A549 (cell line): ENCODE results near the gene DENND10. TPM values are rescaled to one million over a fixed set of nuclear protein-coding genes. Genes with fewer than 3 reads are reported as not detected.

ENCODE experiments used
- ATAC-seq, 2 experiments: fragments of 200-7000 bp in 1 of 2; fragments of >200 bp in 1 of 2; cut with Nextera tagmentation in 1 of 2; cut with Tn5 transposase in 1 of 2; 3 replicates each; pipeline versions ENCODE4 v1.8.0 to v1.9.1; 2018 to 2020; ENCODE audit warnings: mild to moderate bottlenecking in 1 of 2, moderate library complexity in 1 of 2
- CTCF ChIA-PET: fragments of 300-600 bp; sonication (Branson Sonifier 250); formaldehyde crosslinking; extraction: SDS; loops from one replicate; lab custom pipeline; 2021; ENCODE audit warnings: antibody characterized with exemption, inconsistent platforms; lab: Yijun Ruan, JAX
- POLR2A ChIA-PET: fragments of 350-600 bp; formaldehyde crosslinking; extraction: SDS; loops from one replicate; lab custom pipeline; 2021; ENCODE audit warnings: antibody characterized with exemption, inconsistent platforms; lab: Yijun Ruan, JAX
- DNase-seq, 2 experiments: peaks; one replicate each; pipeline versions ENCODE4 v3.0.0 to v3.0.0-alpha.2; 2011 to 2016; ENCODE audit warnings: low read depth in 1 of 2, low spot score in 1 of 2
- FAIRE-seq: peaks from 2 replicates; lab custom pipeline; 2011; peaks lifted over from hg19 to GRCh38; lab: Jason Lieb, UNC
- H3K27ac ChIP-seq, 2 experiments: fragments of >200 bp; sonication (Bioruptor Twin); formaldehyde crosslinking; 3 replicates each; pipeline ENCODE4 v1.5.1; 2016 to 2017
- H3K4me1 ChIP-seq: fragments of >200 bp; sonication (Bioruptor Twin); formaldehyde crosslinking; 3 replicates; pipeline ENCODE4 v1.6.1; 2016
- H3K4me2 ChIP-seq: fragments of >200 bp; sonication (Bioruptor Twin); formaldehyde crosslinking; 3 replicates; pipeline ENCODE4 v1.6.1; 2016
- H3K4me3 ChIP-seq: fragments of >200 bp; sonication (Bioruptor Twin); formaldehyde crosslinking; 3 replicates; pipeline ENCODE4 v1.5.1; 2016
- H3K9me3 ChIP-seq: fragments of >200 bp; sonication (Bioruptor Twin); formaldehyde crosslinking; 3 replicates; pipeline ENCODE4 v1.6.1; 2016
- BHLHE40 ChIP-seq: IDR thresholded peaks from 2 replicates; pipeline ENCODE4 v1.6.1; 2012; ENCODE audit warnings: low read depth, low read length, inconsistent platforms
- CBX2 ChIP-seq: fragments of 200-600 bp; sonication (generic); IDR thresholded peaks from 2 replicates; pipeline ENCODE4 v1.6.1; 2016; ENCODE audit warnings: low read depth, mild to moderate bottlenecking, borderline replicate concordance
- CBX8 ChIP-seq: fragments of 200-600 bp; sonication (generic); IDR thresholded peaks from 2 replicates; pipeline ENCODE4 v1.6.1; 2016
- CEBPB ChIP-seq, 2 experiments: fragments of >200 bp in 1 of 2; sonication (Bioruptor Twin) in 1 of 2; formaldehyde crosslinking in 1 of 2; IDR thresholded peaks; 2 replicates each; pipeline ENCODE4 v1.6.1; 2012 to 2016
- CHD2 ChIP-seq: fragments of 150-350 bp; IDR thresholded peaks from 2 replicates; pipeline ENCODE4 v1.6.1; 2014; ENCODE audit warnings: low read length; ENCODE audit not compliant: partially characterized antibody
- CHD4 ChIP-seq: fragments of 200-600 bp; sonication (generic); IDR thresholded peaks from 2 replicates; pipeline ENCODE4 v1.6.1; 2016; ENCODE audit warnings: antibody characterized with exemption, mild to moderate bottlenecking, borderline replicate concordance
- GATA3 ChIP-seq: IDR thresholded peaks from 2 replicates; pipeline ENCODE4 v1.6.1; 2012; ENCODE audit warnings: borderline replicate concordance
- HDAC2 ChIP-seq: fragments of 200-600 bp; sonication (generic); IDR thresholded peaks from 2 replicates; pipeline ENCODE4 v1.6.1; 2016
- HEYL ChIP-seq: fragments of 250-450 bp; sonication (Bioruptor Pico); IDR thresholded peaks from 2 replicates; pipeline ENCODE4 v1.8.0; 2021; ENCODE audit warnings: mild to moderate bottlenecking, moderate library complexity
- HOXA7 ChIP-seq: fragments of 250-450 bp; sonication (Bioruptor Pico); IDR thresholded peaks from 2 replicates; pipeline ENCODE4 v1.5.0; 2020; ENCODE audit warnings: mild to moderate bottlenecking, moderate library complexity
- HOXB5 ChIP-seq: fragments of 250-450 bp; sonication (Bioruptor Pico); IDR thresholded peaks from 2 replicates; pipeline ENCODE4 v1.5.0; 2020; ENCODE audit warnings: mild to moderate bottlenecking, moderate library complexity
- JUN ChIP-seq, 2 experiments: fragments of >200 bp; sonication (Bioruptor Twin); formaldehyde crosslinking; IDR thresholded peaks; 2 replicates in 1 of 2; 3 replicates in 1 of 2; pipeline ENCODE4 v1.6.1; 2016 to 2017
- MAZ ChIP-seq: fragments of 150-350 bp; IDR thresholded peaks from 2 replicates; pipeline ENCODE4 v1.6.1; 2014; ENCODE audit warnings: antibody characterized with exemption, low read depth, low read length, borderline replicate concordance
- POLR2AphosphoS2 ChIP-seq: conservative IDR thresholded peaks from 2 replicates; pipeline ENCODE4 v1.6.1; 2012; ENCODE audit warnings: low read length, improper control_type of control experiment, inconsistent platforms
- RAD21 ChIP-seq, 2 experiments: fragments of >200 bp in 1 of 2; sonication (Bioruptor Twin) in 1 of 2; formaldehyde crosslinking in 1 of 2; IDR thresholded peaks in 1 of 2; conservative IDR thresholded peaks in 1 of 2; 2 replicates in 1 of 2; 3 replicates in 1 of 2; pipeline ENCODE4 v1.6.1; 2012 to 2018; ENCODE audit warnings: inconsistent platforms in 1 of 2
- RARB ChIP-seq: fragments of 250-450 bp; sonication (Bioruptor Pico); IDR thresholded peaks from 2 replicates; pipeline ENCODE4 v1.8.0; 2021; ENCODE audit warnings: mild to moderate bottlenecking, moderate library complexity
- RFX5 ChIP-seq: fragments of 450-650 bp; IDR thresholded peaks from 2 replicates; pipeline ENCODE4 v1.7.1; 2014; ENCODE audit warnings: antibody characterized with exemption, mild to moderate bottlenecking, moderate library complexity
- SMC3 ChIP-seq: fragments of >200 bp; sonication (Bioruptor Twin); formaldehyde crosslinking; IDR thresholded peaks from 3 replicates; pipeline ENCODE4 v1.6.1; 2018; ENCODE audit warnings: inconsistent platforms
- SREBF2 ChIP-seq: fragments of 450-650 bp; IDR thresholded peaks from 2 replicates; pipeline ENCODE4 v1.6.1; 2014; ENCODE audit warnings: mild to moderate bottlenecking, moderate library complexity
- TP53 ChIP-seq: fragments of 250-450 bp; sonication (Bioruptor Pico); IDR thresholded peaks from 2 replicates; pipeline ENCODE4 v1.5.0; 2021; ENCODE audit warnings: mild to moderate bottlenecking, moderate library complexity
- ZC3H11A ChIP-seq: fragments of 450-650 bp; IDR thresholded peaks from 2 replicates; pipeline ENCODE4 v1.6.1; 2014; ENCODE audit warnings: antibody characterized with exemption, mild to moderate bottlenecking
- WGBS: methylation state at CpG from one replicate; pipeline ENCODE4 v1.1.6; 2017; ENCODE audit errors: missing lambda C conversion rate; 5-methylcytosine and 5-hydroxymethylcytosine counted together
- polyA plus RNA-seq, 4 experiments: library from polyadenylated mRNA; depleted of rRNA in 3 of 4; stranded (reverse); fragments of >200 nt; fragmentation: RNase III in 1 of 4; extraction: RNeasy Plus Mini Kit Qiagen cat#74134 plus additional on column Dnase treatment in 1 of 4; gene quantifications; 2 replicates in 3 of 4; 3 replicates in 1 of 4; pipeline ENCODE4 v1.2.3, GENCODE V29; 2011 to 2017
- TF ChIP-seq, protein P1 (sequence below): fragments of >200 bp; sonication (Bioruptor Twin); formaldehyde crosslinking; IDR thresholded peaks from 3 replicates; pipeline ENCODE4 v1.6.1; 2016
- TF ChIP-seq, protein P2 (sequence below): IDR thresholded peaks from 2 replicates; pipeline ENCODE4 v1.6.1; 2012
- TF ChIP-seq, protein P3 (sequence below): fragments of 450-650 bp; IDR thresholded peaks from 2 replicates; pipeline ENCODE4 v1.6.1; 2014; ENCODE audit warnings: antibody characterized with exemption
- TF ChIP-seq, protein P4 (sequence below): IDR thresholded peaks from 2 replicates; pipeline ENCODE4 v1.6.1; 2012; ENCODE audit warnings: low read depth, borderline replicate concordance
- TF ChIP-seq, protein P5 (sequence below): fragments of 250-450 bp; sonication (Bioruptor Pico); IDR thresholded peaks from 2 replicates; pipeline ENCODE4 v1.5.0; 2021; ENCODE audit warnings: mild to moderate bottlenecking, moderate library complexity, borderline replicate concordance
- TF ChIP-seq, protein P6 (sequence below): fragments of 200-600 bp; sonication (generic); IDR thresholded peaks from 2 replicates; pipeline ENCODE4 v1.6.1; 2016; ENCODE audit warnings: antibody characterized with exemption, mild to moderate bottlenecking, moderate library complexity

The DENND10 gene
- polyA plus RNA-seq, 2 of the 4 experiments (the other 2 are of a cell fraction), result 49.7 to 94.3 TPM

DNA sequence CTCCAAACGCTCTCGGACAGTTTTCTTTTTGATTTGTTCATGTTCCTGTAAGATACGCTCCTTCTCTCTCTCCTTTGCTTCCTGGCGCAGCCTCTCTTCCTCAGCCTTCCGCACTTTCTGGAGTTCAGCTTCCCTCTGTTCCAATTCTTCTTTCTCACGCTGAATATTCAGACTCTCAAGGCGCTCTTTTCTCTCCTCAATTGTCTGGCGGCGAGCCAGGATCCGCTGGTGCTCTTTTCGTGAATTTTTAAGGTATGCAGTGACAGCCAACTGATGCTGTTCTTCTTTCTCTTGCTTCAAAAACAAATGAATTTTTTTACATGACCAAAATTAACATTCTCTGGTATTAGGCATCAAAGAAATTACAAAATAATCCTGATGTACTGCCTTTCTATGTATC lies 45.9 kb upstream of the DENND10 start:
- no peak overlapping the region for H3K4me2 ChIP-seq
- ATAC-seq (no peak), DNase-seq (no peak), FAIRE-seq (no peak)
- no peaks in the 10 kb centered on the region for H3K4me1 ChIP-seq
- H3K4me3 ChIP-seq, result no peak overlapping the region
- H3K9me3 ChIP-seq, result no peaks in the 10 kb centered on the region
- H3K27ac ChIP-seq, result no peak overlapping the region
- POLR2A ChIA-PET, result no interaction called here
- TF ChIP-seq ZC3H11A (no peak), HOXA7 (CRISPR knock-in tag) (no peak), RFX5 (no peak), CHD4 (no peak), HEYL (CRISPR knock-in tag) (no peak), BHLHE40 (no peak), TP53 (CRISPR knock-in tag) (no peak), CHD2 (no peak), RARB (CRISPR knock-in tag) (no peak), SMC3 (no peak)
- TF ChIP-seq, protein P1, sequence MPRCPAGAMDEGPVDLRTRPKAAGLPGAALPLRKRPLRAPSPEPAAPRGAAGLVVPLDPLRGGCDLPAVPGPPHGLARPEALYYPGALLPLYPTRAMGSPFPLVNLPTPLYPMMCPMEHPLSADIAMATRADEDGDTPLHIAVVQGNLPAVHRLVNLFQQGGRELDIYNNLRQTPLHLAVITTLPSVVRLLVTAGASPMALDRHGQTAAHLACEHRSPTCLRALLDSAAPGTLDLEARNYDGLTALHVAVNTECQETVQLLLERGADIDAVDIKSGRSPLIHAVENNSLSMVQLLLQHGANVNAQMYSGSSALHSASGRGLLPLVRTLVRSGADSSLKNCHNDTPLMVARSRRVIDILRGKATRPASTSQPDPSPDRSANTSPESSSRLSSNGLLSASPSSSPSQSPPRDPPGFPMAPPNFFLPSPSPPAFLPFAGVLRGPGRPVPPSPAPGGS, result no peak
- TF ChIP-seq, protein P2, sequence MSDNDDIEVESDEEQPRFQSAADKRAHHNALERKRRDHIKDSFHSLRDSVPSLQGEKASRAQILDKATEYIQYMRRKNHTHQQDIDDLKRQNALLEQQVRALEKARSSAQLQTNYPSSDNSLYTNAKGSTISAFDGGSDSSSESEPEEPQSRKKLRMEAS, result no peak
- TF ChIP-seq, protein P3, sequence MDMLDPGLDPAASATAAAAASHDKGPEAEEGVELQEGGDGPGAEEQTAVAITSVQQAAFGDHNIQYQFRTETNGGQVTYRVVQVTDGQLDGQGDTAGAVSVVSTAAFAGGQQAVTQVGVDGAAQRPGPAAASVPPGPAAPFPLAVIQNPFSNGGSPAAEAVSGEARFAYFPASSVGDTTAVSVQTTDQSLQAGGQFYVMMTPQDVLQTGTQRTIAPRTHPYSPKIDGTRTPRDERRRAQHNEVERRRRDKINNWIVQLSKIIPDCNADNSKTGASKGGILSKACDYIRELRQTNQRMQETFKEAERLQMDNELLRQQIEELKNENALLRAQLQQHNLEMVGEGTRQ, result no peak
- TF ChIP-seq, protein P4, sequence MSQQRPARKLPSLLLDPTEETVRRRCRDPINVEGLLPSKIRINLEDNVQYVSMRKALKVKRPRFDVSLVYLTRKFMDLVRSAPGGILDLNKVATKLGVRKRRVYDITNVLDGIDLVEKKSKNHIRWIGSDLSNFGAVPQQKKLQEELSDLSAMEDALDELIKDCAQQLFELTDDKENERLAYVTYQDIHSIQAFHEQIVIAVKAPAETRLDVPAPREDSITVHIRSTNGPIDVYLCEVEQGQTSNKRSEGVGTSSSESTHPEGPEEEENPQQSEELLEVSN, result no peak
- TF ChIP-seq, all 56 proteins: peak for 0
- CTCF ChIA-PET, result interaction anchor here (0.9 to 1.1 kb wide), 2 partner anchors 11 to 374 kb away, joined by 3 read pairs; no protein-coding TSS in a partner anchor
- WGBS, result 93% methylated on average over 11 of the region's 11 CpGs

DNA sequence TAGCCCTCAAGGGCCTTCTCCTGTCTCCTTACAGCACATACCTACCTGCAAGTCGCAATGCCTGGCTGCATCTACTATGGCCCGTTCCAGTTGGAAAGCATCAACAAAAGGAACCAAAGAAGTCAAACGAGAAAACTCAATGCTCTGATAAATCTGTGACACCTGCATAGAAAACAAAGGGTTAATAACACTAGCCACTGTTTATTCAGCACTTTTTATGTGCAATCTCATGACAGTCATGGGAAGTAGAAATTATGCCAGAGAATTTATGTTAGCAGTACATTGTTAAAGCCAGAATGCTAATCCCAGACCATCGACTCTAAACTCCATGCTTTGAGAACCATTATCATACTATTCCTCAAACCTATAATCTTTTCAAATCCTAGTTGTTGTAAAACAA lies 44.4 kb upstream of the DENND10 start:
- ChIA-PET POLR2A (no interaction called here), CTCF (interaction anchor here (1.0 kb wide), 1 partner anchor 49 kb away, joined by 3 read pairs; no protein-coding TSS in a partner anchor)
- Histone ChIP-seq H3K27ac (no peak overlapping the region), H3K4me2 (no peak overlapping the region), H3K9me3 (no peaks in the 10 kb centered on the region), H3K4me3 (no peak overlapping the region), H3K4me1 (no peaks in the 10 kb centered on the region)
- WGBS, result 83% methylated on average over 4 of the region's 4 CpGs
- ATAC-seq (no peak), DNase-seq (no peak), FAIRE-seq (no peak)
- TF ChIP-seq, protein P4, result no peak
- TF ChIP-seq CBX8, result no peak
- no peak for TF ChIP-seq CEBPB (IDR thresholded peaks at IDR 0.05)
- TF ChIP-seq, protein P5, sequence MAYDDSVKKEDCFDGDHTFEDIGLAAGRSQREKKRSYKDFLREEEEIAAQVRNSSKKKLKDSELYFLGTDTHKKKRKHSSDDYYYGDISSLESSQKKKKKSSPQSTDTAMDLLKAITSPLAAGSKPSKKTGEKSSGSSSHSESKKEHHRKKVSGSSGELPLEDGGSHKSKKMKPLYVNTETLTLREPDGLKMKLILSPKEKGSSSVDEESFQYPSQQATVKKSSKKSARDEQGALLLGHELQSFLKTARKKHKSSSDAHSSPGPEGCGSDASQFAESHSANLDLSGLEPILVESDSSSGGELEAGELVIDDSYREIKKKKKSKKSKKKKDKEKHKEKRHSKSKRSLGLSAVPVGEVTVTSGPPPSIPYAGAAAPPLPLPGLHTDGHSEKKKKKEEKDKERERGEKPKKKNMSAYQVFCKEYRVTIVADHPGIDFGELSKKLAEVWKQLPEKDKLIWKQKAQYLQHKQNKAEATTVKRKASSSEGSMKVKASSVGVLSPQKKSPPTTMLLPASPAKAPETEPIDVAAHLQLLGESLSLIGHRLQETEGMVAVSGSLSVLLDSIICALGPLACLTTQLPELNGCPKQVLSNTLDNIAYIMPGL (CRISPR knock-in tag), result no peak
- no peak for TF ChIP-seq MAZ

DNA sequence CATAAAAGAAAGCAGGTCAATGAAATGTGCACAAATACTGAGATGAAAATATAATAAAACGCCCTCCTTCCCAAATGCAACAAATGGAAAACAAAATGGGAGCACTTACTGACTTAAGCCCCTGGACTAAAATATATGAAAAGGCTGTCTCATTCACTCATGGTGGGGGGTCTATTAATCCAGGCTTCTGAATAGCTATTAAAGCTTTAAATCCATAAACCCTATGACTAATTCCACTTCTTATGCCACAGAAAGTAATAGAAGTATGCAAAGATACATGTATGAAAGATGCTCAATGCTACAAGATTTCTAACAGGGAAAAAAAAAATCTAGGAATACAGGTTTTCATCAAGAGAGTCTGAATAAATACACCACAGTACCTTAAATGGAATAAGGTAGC lies 43.8 kb upstream of the DENND10 start:
- ATAC-seq (no peak), FAIRE-seq (no peak)
- CTCF ChIA-PET, result interaction anchor here (1.0 kb wide), 1 partner anchor 50 kb away, joined by 3 read pairs; no protein-coding TSS in a partner anchor

More for the DNA sequence above, 43.8 kb upstream of the DENND10 start:
- POLR2A ChIA-PET, result no interaction called here
- WGBS, result 89% methylated on average over 1 of the region's 1 CpG
- Histone ChIP-seq H3K9me3 (no peaks in the 10 kb centered on the region), H3K4me1 (no peaks in the 10 kb centered on the region), H3K27ac (no peak overlapping the region), H3K4me3 (no peak overlapping the region), H3K4me2 (no peak overlapping the region)
- TF ChIP-seq HOXB5 (CRISPR knock-in tag) (no peak), GATA3 (no peak), RAD21 (conservative IDR thresholded peaks at IDR 0.05 in 1 of 2, IDR thresholded peaks at IDR 0.05 in 1 of 2) (no peak), JUN (IDR thresholded peaks at IDR 0.05) (no peak), CBX2 (no peak), SREBF2 (no peak), POLR2AphosphoS2 (no peak), HDAC2 (no peak)
- TF ChIP-seq, protein P6, sequence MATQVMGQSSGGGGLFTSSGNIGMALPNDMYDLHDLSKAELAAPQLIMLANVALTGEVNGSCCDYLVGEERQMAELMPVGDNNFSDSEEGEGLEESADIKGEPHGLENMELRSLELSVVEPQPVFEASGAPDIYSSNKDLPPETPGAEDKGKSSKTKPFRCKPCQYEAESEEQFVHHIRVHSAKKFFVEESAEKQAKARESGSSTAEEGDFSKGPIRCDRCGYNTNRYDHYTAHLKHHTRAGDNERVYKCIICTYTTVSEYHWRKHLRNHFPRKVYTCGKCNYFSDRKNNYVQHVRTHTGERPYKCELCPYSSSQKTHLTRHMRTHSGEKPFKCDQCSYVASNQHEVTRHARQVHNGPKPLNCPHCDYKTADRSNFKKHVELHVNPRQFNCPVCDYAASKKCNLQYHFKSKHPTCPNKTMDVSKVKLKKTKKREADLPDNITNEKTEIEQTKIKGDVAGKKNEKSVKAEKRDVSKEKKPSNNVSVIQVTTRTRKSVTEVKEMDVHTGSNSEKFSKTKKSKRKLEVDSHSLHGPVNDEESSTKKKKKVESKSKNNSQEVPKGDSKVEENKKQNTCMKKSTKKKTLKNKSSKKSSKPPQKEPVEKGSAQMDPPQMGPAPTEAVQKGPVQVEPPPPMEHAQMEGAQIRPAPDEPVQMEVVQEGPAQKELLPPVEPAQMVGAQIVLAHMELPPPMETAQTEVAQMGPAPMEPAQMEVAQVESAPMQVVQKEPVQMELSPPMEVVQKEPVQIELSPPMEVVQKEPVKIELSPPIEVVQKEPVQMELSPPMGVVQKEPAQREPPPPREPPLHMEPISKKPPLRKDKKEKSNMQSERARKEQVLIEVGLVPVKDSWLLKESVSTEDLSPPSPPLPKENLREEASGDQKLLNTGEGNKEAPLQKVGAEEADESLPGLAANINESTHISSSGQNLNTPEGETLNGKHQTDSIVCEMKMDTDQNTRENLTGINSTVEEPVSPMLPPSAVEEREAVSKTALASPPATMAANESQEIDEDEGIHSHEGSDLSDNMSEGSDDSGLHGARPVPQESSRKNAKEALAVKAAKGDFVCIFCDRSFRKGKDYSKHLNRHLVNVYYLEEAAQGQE, result no peak
- no peak for DNase-seq
